ENCODE measurements around the gene KCNK6. TPM values are rescaled to one million over a fixed set of nuclear protein-coding genes. Genes with fewer than 3 reads are reported as not detected.

Gene KCNK6
- total and polyA plus RNA-seq, 10 of the 15 experiments (the other 5 are each of a cell fraction or from before 2014, with no cell fraction given), result 0.04 to 1.4 (median 1.1) TPM

GRCh38 chr19:38355728-38356725 is 36.4 kb downstream of the KCNK6 start:
- no peak for ATAC-seq
- FAIRE-seq, result no peak
- TF ChIP-seq ZBTB11 (CRISPR knock-in tag; IDR thresholded peaks at IDR 0.05) (no peak), CEBPB (IDR thresholded peaks at IDR 0.05; ENCODE audit: borderline replicate concordance in 1 of 2, low read depth in 2 of 2, low read length in 2 of 2) (no peak), FOS (IDR thresholded peaks at IDR 0.05; ENCODE audit: borderline replicate concordance, extremely low read depth, insufficient read length) (no peak), SMC3 (IDR thresholded peaks at IDR 0.05; ENCODE audit: borderline replicate concordance, low read length) (no peak), ELK1 (IDR thresholded peaks at IDR 0.05; ENCODE audit: low read depth, low read length) (no peak), RELA (IDR thresholded peaks at IDR 0.05; ENCODE audit: borderline replicate concordance, partially characterized antibody) (no peak), ATF2 (IDR thresholded peaks at IDR 0.05; ENCODE audit: low read length) (no peak), RAD21 (IDR thresholded peaks at IDR 0.05; ENCODE audit: insufficient read depth, low read depth, low read length) (no peak), CTCF (IDR thresholded peaks at IDR 0.05 in 2 of 3, conservative IDR thresholded peaks at IDR 0.05 in 1 of 3; ENCODE audit: control insufficient read depth in 2 of 3, extremely low read depth in 1 of 3, insufficient read depth in 1 of 3, low read depth in 3 of 3, low read length in 3 of 3) (no peak)

More at GRCh38 chr19:38355728-38356725, 36.4 kb downstream of the KCNK6 start:
- H3K9ac ChIP-seq (ENCODE audit: control insufficient read depth, insufficient read depth, low read length), result no peak overlapping the region
- H3K79me2 ChIP-seq (ENCODE audit: control insufficient read depth, insufficient read depth, low read length), result no peaks in the 10 kb centered on the region
- no peak overlapping the region for H3K4me2 ChIP-seq (ENCODE audit: control insufficient read depth, insufficient read depth)
- no peak overlapping the region for H3K27ac ChIP-seq (ENCODE audit: control insufficient read depth, insufficient read depth)
- no peak for DNase-seq (ENCODE audit: low read depth, low spot score)
- no peaks in the 10 kb centered on the region for H4K20me1 ChIP-seq (ENCODE audit: control insufficient read depth, insufficient read depth)
- H3K9me3 ChIP-seq (replicated peaks; ENCODE audit: control insufficient read depth, insufficient read depth, low read length), result no peaks in the 10 kb centered on the region
- intact Hi-C loops (cut with micrococcal nuclease; ENCODE audit: unreplicated experiment), result no loop called here
- in situ Hi-C loops (cut with MboI), result no loop called here
- WGBS (ENCODE audit: insufficient coverage, insufficient replicate concordance, low lambda C conversion rate, missing lambda C conversion rate), result 47% methylated on average over 16 of the region's 16 CpGs
- ChIA-PET CTCF (no interaction called here), RAD21 (ENCODE audit: unreplicated experiment) (no interaction called here), POLR2A (no interaction called here), SMC1A (ENCODE audit: uncharacterized antibody, unreplicated experiment) (no interaction called here)
- no peaks in the 10 kb centered on the region for H3K36me3 ChIP-seq (ENCODE audit: control insufficient read depth in 2 of 2, insufficient read depth in 2 of 2, low read length in 1 of 2)
- BruUV-seq (replicated peaks), result no TSS peak
- no peak overlapping the region for H2AFZ ChIP-seq (ENCODE audit: control insufficient read depth, low read depth, low read length)
- H3K4me1 ChIP-seq (ENCODE audit: control insufficient read depth, insufficient read depth, low read length), result no peaks in the 10 kb centered on the region
- no peak overlapping the region for H3K4me3 ChIP-seq
- H3K27me3 ChIP-seq (replicated peaks in 1 of 2; ENCODE audit: control insufficient read depth in 2 of 2, insufficient read depth in 2 of 2, low read length in 1 of 2), result no peaks in the 10 kb centered on the region; a peak in 2 of 4 replicates
